ENCODE results near the gene SMPD3.

Gene SMPD3

DNA sequence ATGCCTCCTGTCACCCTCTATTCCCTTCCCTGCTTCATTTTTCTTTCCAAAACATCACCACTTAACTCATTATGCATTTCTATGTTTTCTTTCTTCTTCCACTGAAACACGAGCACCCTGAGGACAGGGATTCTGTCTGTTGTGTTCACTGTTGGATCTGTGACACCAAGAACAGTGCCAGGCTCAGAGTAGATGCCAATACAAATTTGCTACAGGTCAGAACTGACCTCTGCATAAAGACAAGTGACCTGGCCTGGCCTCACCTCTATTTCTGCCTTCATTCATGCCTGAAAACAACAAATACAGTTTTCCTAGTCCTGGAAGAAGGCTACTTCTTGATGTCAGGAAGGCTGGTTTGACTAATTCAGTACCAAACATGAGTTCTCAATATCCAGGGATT is 45.1 kb downstream of the SMPD3 start:
- no peak for DNase-seq (ENCODE audit: low spot score)

DNA sequence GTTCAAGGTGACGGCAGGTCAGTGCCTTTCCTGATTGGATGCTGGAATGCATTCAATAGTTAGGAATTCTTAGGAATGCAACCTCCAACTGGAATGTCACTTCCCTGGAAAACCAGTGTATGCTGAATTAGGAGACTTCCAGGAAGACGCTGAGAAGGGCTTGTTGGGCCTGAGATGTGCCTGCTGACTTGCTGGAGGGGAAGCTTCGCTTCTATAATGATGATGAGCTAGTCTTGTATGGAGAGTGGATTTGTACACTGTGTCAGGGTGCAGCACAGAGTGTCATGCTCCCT is 45.6 kb downstream of the SMPD3 start:
- no peak for DNase-seq (ENCODE audit: low spot score)

GRCh38 chr16:68401871-68402747 is 46.2 kb downstream of the SMPD3 start:
- DNase-seq (ENCODE audit: low spot score), result no peak

DNA sequence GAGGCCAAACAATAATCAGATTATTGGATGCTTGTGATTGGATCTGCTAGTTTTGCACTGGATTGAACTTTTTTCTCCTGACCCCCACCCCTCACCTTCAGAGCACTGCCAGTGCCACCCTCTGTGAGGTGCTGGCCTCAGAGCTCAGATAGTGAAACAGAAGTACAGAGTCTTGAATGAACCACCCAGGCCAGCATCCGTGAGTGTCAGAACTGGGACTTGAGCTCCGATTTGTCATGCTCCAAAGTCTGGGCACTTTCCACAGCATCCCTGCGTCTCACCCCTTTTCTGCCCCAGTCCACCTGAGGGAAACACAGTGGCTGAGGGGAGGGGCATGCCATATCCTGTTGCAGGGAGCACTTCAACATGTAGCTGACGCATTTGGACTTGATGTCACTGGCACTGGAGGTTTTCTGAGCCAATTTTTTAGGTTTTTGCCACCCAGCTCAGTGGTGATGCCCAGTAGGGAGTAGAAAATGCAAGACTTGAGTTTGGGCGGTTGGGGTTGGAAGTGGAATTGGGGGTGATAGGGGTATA is 47.3 kb downstream of the SMPD3 start:
- no peak for DNase-seq (ENCODE audit: low spot score)

DNA sequence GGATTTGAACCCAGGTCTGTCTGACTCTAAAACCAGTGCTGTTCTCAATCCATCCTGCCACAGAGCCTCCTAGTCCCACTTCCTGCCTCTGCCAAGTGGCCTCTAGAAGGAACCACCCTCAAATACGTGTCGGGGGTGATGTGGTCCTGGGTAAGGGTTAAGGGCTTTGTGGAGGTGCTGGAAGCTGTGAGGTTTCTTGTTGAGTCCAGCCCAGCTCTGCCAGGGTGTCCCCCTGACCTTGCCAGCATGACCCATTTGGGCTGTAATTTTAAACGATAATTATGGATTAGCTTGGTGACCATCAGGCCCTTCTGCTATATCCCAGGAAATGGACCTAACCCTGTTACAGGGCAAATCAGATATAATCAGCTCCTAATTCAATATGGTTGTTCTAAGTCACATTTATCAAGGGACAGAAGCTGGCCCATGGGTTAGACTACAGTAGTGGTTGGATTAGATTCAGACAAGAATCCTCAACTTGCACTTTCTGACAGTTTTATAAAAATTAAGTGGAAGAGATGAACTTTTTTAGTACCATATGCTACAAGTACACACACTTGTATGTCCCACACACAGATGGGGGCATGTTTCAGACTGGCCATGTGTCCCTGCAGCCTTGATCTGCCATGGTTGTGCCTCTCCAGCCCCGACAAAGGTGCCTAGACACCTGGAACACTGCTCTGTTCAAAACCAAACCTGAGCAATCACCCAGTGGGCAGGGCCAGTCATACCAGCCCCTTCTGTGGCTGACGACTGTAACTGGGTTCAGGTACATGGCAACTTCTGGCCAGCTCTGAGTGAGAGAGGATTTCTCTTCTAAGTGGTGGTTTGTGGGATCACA is 48.0 kb downstream of the SMPD3 start:
- DNase-seq (ENCODE audit: low spot score), result no peak

- DNase-seq (ENCODE audit: low spot score), result no peak
Measured at GRCh38 chr16:68399456-68399855, 48.9 kb downstream of the SMPD3 start.

DNA sequence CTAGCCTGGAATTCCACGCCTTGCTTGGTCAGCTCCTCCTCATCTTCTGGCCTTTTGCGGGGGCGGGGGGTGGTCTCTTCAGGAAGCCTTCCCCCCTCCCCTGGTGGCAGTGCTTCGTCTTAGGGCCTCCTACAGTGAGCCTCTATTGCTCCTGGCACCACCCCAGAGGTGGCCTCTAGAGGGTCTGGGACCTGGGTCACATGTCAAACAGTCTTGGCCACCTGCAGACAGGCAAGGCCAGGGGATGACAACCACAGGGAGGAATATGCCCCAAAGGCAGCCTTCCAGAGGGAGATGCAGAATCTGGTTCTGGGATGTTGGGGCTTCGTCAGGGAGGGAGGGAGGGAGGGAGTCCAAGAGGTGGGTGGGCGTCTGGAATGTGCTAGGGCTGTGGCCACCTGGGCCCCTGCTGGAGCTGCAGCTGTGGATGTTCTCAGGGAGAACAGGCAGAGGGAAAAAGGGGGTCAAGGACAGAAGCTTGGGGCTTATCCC is 50.6 kb downstream of the SMPD3 start:
- DNase-seq (ENCODE audit: low spot score), result no peak

GRCh38 chr16:68396481-68396880 is 51.8 kb downstream of the SMPD3 start:
- peak; percentile 24 for DNase-seq (ENCODE audit: low spot score)

DNA sequence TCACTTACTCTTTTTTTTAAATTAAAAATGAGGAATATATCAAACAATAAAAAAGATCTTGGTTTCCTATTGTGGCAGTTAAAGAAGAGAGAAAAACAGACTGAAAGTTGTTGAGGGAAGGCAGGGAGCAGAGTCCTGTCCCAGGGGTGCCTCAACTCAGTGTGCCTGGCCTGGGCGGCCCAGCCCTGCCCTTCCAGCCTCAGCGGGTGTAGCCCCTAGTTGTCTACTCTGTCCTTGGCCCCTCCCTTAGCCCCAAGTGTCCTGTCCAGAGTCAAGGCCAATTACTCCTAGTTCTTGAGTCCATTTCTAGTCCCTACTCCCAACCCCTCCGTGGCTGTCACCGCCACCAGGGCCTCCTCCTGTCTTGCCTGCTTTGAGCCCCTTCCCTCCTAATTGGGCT is 52.5 kb downstream of the SMPD3 start:
- DNase-seq (ENCODE audit: low spot score), result no peak

DNA sequence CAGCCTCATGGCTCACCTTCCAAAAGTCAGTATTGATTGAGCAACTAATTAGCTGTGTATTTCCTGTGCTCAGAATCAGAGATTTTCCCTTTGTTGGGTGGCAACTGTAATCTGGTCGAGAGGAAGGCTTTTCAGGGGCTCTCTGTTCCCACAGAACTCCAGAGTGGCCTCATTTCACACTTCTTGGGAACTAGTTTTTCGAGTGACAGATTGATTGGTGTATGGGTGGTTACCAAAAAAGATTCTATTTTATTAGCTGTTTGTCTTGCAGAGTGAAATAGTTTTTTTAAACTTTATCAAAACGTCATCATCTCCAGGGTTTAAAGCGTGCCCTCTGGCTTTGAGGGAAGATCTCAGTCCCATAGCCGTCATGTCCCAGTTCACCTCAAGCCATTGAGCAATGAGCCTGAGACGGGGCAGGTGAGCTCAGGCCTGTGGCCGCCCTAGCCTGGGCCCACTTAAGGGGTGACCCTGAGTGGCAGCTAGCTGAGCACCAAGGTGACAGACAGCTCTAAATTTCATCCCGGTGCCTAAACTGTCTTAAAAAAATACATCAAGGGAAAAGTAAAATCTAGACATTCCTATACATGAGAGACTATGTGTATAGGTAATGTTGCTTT is 53.0 kb downstream of the SMPD3 start:
- DNase-seq (ENCODE audit: low spot score), result no peak

- DNase-seq (ENCODE audit: low spot score), result no peak
Measured at GRCh38 chr16:68393333-68393732, 55.0 kb downstream of the SMPD3 start.

GRCh38 chr16:68389750-68390371 is 58.4 kb downstream of the SMPD3 start:
- DNase-seq (ENCODE audit: low spot score), result no peak

- no peak for DNase-seq (ENCODE audit: low spot score)
Measured at GRCh38 chr16:68389006-68389405, 59.3 kb downstream of the SMPD3 start.

DNA sequence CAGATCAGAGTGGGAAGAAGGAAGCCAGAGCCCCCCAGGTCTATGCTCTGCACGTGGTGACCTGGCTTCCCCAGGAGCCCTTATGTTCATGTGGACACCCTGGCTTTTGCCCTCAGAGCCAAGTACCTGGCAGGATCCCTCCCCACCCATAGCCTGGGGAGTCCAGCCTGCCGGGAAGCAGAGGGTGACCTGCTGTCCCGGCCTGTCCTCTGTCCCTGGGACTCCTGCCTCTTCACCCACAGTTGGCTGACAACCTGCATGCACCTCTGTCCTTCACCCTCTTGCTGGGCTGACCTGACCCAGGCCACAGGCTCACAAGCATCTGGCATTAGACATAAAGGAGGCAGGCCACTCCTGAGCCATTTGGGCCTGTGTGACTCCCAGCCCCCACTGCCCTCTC is 60.2 kb downstream of the SMPD3 start:
- DNase-seq (ENCODE audit: low spot score), result no peak

GRCh38 chr16:68387301-68387700 is 61.0 kb downstream of the SMPD3 start:
- no peak for DNase-seq (ENCODE audit: low spot score)

- DNase-seq (ENCODE audit: low spot score), result no peak
Measured at GRCh38 chr16:68386628-68387027, 61.7 kb downstream of the SMPD3 start.

GRCh38 chr16:68385371-68385770 is 62.9 kb downstream of the SMPD3 start:
- DNase-seq (ENCODE audit: low spot score), result no peak

- DNase-seq (ENCODE audit: low spot score), result no peak
Measured at GRCh38 chr16:68384288-68385161, 63.8 kb downstream of the SMPD3 start.

- DNase-seq (ENCODE audit: low spot score), result no peak
Measured at GRCh38 chr16:68383858-68384257, 64.5 kb downstream of the SMPD3 start.

DNA sequence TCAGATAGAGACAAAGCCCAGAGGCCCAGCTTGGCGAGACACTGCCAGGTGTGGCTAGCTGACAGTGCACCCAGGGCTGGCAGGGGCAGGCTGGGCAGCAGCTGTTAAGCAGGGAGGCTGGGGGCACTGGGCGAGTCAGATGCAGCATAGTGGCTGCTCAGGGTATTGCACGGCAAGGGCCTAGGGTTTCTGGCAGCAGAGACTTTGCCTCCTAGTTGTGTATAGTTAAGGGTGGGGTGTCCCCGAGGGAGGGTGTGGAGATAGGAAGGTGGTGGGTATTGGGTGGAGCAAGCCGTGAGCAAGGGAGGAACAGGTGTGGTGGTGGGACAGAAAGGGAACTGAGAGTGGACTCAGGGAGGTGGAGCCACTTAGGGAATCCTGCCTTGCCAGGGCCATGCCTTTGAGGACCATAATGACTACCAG is 66.0 kb downstream of the SMPD3 start:
- DNase-seq (ENCODE audit: low spot score), result no peak

- DNase-seq (ENCODE audit: low spot score), result no peak
Measured at GRCh38 chr16:68381363-68381724, 67.0 kb downstream of the SMPD3 start.
